Measurements from ENCODE around the gene DLEC1.
A peak's percentile ranks its signal among the peaks of the same experiment; 100 is the strongest.
"Not testable (repeated sequence)": the region's sequence is repeated elsewhere in the genome, so short reads cannot be mapped to it uniquely, and the experiment has no call there.

DLEC1 gene

DNA sequence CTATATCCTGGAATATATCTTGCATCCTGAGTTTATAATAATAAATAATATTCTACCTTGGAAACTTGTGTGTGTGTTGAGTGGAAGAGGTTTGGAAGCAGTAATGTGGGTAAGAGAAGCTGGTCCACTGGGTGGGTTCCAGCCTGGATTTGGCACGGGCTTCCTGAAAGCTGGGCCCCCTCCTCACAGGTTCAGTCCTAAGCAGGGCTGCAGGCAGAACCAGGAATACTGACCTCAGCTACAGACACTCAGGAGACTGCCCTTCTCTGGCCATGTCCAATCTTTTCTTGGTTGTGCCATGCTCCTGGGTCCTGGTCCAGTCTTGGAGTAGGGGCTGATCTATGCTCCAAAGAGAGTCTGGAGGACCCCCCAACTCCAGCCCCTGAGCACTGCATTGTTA is 104.0 kb downstream of the DLEC1 start:
- no peak for DNase-seq

DNA sequence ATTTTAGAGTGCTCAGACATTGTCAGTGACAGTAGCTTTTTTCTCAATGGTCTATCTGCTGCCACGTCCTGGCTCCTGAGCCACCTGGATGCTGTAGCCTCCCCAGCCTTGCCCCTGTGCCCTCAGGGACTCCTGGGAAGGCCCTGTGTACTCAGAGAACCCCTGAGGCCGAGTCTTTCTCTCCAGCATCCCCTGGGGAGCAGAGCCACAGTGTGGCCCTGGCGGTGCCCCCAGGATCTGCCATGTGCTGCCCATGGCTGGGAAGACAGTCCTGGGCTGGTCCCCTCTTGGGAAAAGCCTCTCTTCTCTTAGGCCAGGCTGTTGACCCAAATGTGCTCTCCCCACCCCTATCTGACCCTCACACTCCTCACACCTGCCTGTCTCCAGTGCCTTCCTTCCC is 104.5 kb downstream of the DLEC1 start:
- DNase-seq, result no peak

DNA sequence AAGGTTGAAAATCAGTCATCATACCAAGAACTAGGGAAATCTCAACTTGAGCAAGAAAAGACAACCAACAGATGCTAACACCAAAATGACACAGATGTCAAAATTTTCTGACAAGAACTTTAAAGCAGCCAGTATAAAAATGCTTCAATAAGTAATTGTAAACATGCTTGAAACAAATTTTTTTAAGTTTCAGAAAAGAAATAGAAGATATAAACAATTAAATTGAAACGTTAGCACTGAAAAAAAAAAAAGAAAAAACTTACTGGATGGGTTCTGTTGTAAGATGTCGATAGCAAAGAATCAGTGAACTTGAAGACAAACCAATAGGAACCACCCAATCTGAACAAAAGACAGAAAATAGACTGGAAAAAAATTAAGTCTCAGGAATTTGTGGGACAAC is 107.5 kb downstream of the DLEC1 start:
- no peak for DNase-seq

DNA sequence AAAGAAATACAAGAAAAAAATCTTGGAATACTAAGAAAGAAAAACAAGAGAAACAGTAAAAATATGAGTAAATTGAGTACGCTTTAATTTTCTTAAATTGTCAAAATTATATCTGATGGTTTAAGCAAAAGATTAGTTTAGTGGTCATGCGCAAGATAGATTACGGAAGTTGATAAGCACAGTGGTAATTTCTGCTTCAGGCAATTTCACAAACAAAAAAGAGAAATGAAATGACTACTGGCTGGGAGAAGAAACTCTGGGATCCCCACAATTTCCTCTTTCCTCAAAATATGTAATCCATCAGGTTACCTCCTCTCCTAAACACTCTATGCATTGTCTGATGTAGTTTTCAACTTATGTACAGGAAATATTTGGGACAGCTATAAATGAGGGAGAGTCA is 108.4 kb downstream of the DLEC1 start:
- DNase-seq, result peak; percentile 66

DNA sequence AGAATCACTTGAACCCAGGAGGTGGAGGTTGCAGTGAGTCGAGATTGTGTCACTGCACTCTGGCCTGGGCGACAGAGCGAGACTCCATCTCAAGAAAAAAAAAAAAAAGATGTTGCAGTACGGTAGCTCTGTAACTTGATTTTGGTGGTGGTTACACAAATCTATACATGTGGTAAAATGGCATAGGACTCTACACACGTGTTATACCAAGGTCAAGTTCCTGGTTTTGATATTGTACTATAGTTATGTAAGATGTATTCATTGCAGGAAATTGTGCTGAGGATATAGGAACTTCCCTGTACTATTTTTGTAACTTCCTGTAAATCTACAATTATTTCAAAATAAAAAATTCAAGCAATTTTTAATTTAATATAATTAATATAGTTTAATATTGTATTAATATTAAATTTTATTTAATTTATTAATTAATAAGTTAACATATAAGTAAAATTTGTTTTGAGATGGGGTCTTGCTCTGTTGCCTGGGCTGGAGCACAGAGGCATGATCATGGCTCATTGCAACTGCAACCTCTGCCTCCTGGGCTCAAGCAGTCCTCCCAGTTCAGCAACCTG is 109.4 kb downstream of the DLEC1 start:
- DNase-seq, result peak; percentile 49

DNA sequence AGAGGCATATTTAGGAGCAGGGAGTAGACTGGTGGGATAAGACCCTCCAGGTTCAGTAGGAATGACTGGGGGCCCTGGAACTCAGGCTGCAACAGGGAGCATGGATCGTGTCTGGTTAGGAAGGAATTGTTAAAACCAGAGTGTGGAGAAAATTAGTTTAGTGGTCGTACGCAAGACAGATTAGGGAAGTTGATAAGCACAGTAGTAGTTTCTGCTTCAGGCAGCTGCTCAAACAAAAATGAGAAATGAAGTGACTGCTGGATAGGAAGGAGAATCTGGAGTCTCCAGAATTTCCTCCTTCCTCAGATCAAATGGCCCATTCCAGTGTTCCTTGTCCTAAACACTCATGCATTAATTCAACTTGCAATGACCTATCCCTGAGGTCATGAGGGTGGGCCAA is 110.7 kb downstream of the DLEC1 start:
- peak; percentile 76 for DNase-seq

DNA sequence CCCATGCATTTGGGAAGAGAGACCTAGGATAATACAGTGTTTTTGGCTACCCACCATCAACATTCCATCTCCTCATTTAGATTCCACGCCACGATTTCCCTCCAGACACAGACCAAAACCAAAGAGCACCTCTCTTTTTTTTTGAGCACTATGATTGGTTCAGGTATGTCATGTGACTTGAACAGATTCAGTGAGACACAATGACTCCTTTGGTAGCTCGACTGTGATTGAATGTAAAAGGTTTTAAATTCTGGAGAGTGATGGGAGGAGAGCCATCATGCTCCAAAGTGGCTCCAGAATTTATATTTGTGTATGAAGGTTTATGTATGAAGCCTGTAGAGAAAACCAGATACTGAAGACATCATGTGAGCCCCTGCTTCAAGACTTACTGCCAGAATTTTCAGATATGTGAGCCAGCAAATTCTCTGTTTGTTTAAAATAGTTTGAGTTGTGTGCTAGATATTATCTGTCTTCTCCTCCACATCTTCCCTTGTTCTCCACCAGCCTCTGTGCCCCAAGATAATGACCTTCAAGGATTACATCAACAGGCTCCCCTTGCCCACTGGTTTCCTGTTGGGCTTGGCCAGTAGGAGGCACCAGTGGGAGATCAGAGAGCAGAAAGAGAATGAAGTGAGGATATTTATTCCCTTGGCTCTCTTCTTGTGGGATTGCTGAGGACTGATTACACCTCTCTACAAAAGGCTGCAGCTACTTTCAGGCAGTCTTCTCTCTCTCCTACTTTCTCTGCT is 111.9 kb downstream of the DLEC1 start:
- peak; percentile 45 for DNase-seq

DNA sequence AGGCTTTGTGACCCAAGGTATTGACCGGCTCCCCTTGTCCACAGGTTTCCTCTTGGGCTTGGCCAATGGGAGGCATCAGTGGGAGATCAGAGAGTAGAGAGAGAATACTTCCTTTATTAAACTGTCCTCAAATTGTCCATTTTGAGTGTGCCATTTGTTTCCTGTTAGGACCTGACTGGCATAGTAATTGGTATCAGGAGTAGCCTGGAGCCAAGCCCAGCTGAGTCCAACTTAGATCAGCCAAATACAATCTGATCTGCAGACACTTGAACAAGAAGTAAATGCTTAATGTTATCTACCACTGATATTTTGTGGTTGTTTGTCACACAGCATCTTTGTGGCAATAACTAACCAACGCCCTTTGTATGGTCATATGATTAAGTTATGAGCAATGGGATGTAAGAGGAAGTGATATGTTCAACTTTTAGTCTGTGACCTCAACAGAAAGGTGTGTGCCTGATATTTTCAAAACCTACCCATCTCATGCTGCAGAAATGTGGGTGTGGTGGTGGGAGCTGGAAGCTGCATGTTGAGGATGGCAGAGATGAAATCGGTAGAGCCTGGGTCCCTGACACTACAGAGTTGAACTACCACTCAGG is 112.8 kb downstream of the DLEC1 start:
- peak; percentile 82 for DNase-seq

DNA sequence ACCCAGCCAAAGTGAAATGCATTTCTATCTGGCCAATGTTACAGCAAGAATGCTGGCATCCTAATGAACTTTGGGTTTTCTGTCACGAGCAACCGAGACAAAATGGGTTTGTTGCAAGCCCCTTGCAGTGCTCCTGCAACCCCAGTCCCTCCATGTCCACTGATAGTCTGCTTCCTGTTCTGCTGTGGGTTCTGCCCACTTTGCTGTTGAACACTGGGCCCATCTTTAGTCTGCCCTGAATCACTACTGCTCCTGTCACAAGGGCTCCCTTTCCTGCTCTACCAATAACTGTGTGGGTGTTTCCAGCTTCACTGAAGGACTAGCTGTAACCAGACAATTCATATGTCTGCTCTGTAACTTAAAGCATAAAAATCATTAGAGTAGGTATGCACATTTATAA is 113.6 kb downstream of the DLEC1 start:
- no peak for DNase-seq

DNA sequence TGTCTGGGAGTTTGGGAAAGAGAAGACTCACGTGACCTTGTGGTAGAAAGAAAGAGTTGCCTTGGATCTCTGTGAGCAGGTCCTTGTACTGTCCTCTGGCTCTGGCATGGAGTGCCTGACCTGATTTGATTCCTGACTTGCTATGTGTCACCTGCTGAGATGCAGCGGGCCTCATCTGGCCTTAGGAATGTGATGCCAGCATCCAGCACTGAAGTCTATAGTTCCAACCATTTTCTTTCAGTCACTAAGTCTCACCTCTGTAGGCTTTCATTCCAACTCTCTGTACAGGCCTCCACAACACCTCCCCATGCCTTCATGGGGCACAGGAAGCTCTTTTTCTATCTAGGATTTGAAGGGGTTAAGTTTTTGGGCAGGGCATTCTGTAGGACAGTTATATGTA is 114.2 kb downstream of the DLEC1 start:
- DNase-seq, result no peak

DNA sequence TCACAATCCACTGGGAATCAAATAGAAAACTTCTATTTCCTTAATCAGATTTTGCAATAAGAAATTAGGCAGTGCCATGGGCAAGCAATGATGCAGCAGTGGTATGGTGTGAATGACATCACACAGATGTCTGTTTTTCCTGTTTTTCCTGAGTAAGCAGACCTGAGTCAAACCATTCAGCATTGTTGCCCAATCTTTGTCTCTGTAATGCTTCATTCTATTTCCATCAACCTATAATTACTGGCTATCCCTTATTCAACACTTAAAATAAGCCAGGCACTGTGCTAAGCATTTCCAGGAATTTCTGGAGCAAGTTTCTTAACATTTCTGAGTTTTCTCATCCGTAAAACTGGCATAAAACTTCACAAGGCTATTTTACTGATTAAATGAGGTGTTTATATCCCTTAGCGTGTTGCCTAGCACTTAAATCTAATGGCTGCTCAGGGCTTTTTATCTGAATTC is 115.1 kb downstream of the DLEC1 start:
- DNase-seq, result no peak

DNA sequence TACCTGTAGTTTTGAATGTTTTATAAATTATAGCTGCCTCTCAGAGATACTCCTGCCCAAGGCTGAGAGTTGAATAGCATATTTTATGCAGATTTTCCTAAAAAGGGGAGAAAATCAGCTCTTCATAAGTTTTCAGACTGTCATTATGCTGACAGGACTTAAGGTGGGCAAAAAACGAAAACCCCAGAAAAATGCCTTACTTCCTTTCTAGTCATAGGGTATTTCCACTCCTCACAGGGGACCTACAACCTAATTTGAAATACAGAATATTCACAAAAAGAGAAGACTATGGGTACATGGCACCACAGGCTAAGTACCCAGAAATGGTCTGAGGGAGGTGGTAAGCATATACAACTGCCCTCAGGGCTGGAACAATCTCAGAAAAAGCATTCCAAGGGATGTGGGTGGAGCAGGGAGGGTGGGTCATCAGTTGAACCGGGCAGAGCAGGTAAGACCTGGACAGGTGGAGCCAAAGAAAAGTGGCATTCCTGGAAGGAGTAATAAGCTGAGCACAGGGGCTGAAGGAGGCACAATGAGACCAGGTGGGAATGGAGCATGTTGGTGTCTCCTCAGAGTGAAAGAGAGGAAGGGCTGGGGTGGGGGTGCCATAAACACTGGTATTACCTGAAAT is 115.7 kb downstream of the DLEC1 start:
- DNase-seq, result no peak

DNA sequence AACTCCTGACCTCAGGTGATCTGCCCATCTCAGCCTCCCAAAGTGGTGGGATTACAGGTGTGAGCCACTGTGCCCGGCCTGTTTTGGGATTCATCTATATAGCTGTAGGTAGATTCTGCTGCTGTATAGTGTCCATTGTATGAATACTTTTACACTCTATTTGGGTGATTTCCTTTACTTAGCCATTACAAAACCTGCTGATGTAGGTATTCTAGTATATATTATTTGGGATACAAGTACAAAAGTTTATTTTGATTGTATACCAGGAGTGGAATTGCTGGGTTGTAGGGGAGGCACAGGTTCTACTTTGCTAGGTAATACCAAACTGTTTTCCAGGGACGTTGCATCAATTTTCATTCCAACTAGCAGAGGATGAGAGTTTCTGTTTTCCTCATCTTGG is 116.8 kb downstream of the DLEC1 start:
- no peak for DNase-seq

DNA sequence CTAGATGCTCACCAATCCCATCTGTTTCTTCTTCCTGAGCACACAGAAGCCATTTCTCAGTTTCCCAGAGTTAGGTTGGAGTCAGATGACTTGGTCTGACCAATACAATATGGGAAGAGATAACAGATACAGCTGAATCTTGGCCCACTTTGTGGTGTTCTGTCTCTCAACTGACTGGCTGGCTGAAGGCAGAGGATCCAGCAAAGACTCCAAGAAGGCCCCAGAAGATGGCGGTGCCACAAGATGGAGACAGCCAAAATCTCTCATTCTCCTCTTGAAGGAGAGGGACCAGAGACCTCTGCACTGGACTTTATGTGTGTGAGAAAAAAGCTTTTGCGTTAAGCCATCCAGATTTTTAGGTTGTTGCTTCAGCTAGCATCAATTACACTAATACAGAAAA is 118.1 kb downstream of the DLEC1 start:
- DNase-seq, result no peak

DNA sequence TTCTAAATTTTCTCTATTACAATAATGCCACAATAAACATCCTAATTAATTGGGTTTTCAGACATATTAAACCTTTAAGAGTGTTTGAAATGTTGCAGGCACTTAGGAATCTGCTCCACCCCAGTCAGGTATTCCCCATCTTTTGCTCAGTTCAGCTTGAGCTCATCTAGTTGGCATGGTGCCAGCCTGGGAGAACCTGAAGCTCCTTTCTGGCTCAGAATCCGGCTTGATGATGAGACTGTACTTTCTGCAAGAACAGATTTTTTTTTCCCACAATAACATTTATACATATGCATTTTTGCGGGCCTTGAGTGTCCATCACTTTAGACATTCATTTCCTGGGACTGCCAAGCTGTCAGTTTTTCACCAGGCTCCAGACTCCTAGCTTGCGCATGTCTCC is 118.6 kb downstream of the DLEC1 start:
- no peak for DNase-seq

DNA sequence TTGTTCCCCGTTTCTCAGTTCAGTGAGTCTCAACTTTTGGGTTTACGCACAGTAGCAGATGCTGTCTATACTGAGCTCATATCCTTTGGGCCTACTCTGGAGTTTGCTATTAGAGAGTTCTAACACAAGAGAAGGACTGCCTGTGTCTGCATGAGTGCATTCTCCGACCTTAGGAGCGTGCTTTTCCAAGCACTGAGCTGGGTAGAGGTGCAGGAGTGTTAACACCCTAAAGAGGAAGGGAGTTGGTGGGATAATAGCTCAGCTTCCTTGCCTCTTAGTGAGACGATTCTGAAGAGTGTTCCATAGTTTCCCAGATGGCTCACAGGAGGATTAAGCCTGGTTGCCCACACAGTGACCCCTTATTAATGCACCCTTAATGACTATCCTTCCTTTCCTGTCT is 119.5 kb downstream of the DLEC1 start:
- no peak for DNase-seq

DNA sequence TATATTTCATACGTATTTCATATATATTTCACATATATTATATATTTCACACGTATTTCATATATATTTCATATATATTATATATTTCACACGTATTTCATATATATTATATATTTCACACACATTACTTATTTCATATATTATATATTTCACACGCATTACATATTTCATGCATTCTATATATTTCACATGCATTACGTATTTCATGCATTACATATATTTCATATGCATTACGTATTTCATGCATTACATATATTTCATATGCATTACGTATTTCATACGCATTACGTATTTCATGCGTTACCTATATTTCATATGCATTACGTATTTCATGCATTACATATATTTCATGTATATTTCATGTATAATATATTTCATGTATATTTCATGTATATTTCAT is 121.7 kb downstream of the DLEC1 start:
- not testable (repeated sequence) for DNase-seq

DNA sequence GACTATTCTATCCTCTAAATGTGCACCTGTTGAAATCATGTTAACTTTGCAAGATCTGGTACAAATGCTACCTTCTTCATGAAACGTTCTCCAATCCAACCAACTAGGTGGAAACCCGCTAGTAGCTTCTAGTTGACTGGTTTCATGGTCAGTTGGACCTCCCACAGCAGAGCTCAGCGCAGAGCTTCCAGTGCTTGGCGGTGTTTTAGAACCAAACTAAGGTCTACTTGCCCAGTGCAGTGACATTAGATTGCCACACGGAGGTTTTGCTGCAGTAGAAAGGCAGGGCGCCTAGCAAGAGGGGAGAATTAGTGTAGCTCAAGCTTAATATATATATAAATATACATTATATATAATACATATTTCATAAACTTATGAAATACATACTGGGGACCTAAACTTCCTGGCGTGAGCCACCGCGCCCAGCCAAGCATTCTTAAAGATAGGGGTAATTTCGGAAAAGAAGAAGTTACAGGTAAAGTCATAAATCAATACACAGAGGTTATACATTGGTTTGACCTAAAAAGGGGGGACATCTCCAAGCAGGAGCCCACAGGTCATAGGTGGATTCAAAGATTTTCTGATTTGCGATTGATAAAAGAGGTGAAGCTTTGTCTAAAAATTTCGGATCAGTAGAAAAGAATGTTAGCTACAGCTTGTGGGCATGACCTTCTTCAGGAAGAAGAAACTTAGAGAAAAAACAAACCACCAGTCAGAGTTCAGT is 124.3 kb downstream of the DLEC1 start:
- DNase-seq, result peak; percentile 75

DNA sequence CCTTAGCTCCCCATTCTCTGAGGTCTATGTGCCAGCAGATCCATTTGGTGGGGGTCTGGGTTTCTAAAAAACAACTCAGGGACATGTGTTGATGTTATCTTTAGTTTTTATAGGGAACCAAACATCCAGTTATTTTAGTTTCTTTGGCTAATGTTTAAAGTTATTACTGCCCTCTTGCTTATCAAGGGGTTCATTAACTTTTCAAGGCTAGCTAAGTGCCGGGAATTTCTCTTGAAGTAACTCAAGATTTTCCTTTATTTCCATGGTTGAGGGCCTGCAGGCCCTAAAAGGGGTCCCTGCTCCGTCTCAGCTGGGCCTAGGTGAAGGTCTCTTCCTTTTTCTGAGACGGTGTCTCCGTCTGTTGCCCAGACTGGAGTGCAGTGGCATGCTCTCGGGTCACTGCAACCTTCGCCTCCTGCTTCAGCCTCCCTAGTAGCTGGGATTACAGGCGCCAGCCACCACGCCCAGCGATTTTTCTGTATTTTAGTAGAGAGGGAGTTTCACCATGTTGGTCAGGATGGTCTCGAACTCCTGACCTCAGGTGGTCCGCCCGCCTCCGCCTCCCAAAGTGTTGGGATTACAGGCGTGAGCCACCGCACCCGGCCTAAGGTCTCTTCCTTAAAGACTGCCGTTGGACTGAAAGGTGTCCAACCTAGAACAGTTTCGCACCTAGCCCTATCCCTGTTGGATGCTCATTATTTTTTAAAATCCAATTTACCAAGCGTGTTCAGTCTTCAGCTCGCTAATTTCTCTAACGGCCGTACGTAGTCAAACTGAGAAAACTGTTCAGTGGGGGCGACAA is 125.0 kb downstream of the DLEC1 start:
- DNase-seq, result no peak

DNA sequence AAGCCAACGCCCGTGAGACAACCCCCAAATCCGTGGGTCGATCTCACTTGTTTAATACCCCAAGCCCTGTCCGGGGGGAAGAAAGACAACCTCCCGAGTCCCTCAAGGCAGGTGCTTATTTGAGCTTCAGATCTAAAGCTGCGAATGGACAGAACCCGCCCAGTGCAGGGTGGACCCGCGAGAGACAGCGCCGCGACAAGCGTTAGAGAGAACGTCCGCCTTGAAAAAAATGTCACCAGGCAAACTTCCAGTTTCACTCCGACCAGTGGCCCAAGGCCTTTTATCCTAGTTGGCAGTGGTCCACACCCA is 125.6 kb downstream of the DLEC1 start:
- no peak for DNase-seq

DNA sequence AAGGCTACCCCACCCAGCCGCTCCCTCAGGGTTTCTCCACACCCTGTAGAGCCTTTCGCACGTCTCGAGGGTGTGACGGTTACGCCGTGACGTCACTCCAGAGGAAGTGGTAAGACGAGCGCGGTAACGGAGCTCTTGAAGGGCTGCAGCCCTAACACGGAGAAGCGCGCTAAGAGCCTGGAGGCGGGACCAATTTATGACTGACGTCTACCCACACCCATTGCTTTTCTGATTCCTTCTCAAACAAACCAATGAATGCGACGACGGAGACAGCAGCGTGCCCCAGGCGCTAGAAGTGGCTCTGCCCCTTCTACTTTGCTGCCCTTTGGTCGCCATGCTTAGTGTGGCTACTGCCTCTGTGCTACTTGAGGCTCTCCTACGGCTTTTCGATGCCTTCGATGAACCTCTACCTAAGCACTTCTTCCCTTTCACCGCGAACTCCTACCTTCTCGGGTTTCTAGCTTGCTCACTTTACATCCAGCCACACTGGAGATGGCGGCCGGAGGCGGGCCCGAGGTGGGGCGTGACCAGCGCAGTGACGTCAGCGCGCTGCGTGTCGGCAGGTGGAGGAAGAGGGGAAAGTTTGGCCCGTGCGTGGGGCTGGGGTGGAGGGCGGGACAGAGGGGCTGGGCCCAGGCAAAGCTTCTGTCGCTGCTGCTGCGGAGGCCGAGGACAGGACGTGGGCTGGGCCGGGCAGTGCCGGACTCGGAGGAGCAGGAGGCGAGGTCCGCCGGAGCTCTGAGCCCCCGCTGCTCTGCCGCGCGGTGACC is 126.1 kb downstream of the DLEC1 start, which contains the start of gene OXSR1:
Gene OXSR1 (plus strand): TSS at position 586 of the 770 bp plus-strand sequence. CDS start 340 bp downstream, outside the sequence.
- peak; percentile 100 for DNase-seq
